ENCODE data around the gene PKP1.

Gene PKP1

GRCh38 chr1:201311356-201312011 lies 28.2 kb downstream of the PKP1 start:
- FAIRE-seq (no peak), DNase-seq (ENCODE audit: insufficient read length, low spot score) (no peak)

GRCh38 chr1:201312298-201312697 lies 29.0 kb downstream of the PKP1 start:
- TF ChIP-seq CTCF (IDR thresholded peaks at IDR 0.05; ENCODE audit: insufficient read depth, missing control alignments) = no peak
- no peak for FAIRE-seq
- no peak for DNase-seq (ENCODE audit: insufficient read length, low spot score)

More at GRCh38 chr1:201311356-201312011, 28.2 kb downstream of the PKP1 start:
- no peak for TF ChIP-seq CTCF (IDR thresholded peaks at IDR 0.05; ENCODE audit: insufficient read depth, missing control alignments)

- FAIRE-seq (no peak), DNase-seq (ENCODE audit: insufficient read length, low spot score) (no peak)
- TF ChIP-seq CTCF (IDR thresholded peaks at IDR 0.05; ENCODE audit: insufficient read depth, missing control alignments) = no peak
These were observed 29.8 kb downstream of the PKP1 start for GRCh38 chr1:201313086-201313485.

- FAIRE-seq (no peak), DNase-seq (ENCODE audit: insufficient read length, low spot score) (no peak)
- no peak for TF ChIP-seq CTCF (IDR thresholded peaks at IDR 0.05; ENCODE audit: insufficient read depth, missing control alignments)
These were observed 33.2 kb downstream of the PKP1 start for GRCh38 chr1:201316556-201316955.

GRCh38 chr1:201317551-201317950 lies 34.2 kb downstream of the PKP1 start:
- no peak for TF ChIP-seq CTCF (IDR thresholded peaks at IDR 0.05; ENCODE audit: insufficient read depth, missing control alignments)
- FAIRE-seq (no peak), DNase-seq (ENCODE audit: insufficient read length, low spot score) (no peak)

GRCh38 chr1:201318504-201319340 lies 35.4 kb downstream of the PKP1 start:
- DNase-seq (ENCODE audit: insufficient read length, low spot score) = no peak
- FAIRE-seq = no peak
- no peak for TF ChIP-seq CTCF (IDR thresholded peaks at IDR 0.05; ENCODE audit: insufficient read depth, missing control alignments)

- FAIRE-seq = no peak
- TF ChIP-seq CTCF (IDR thresholded peaks at IDR 0.05; ENCODE audit: insufficient read depth, missing control alignments) = no peak
These were observed 36.3 kb downstream of the PKP1 start for GRCh38 chr1:201319631-201320030.

More at GRCh38 chr1:201319631-201320030, 36.3 kb downstream of the PKP1 start:
- no peak for DNase-seq (ENCODE audit: insufficient read length, low spot score)

All from D721Med (cell line).